Measurements from ENCODE around the gene PELI1.

GRCh38 chr2:64119369-64119768 lies 24.9 kb downstream of the PELI1 start:
- TF ChIP-seq CTCF (IDR thresholded peaks at IDR 0.05; ENCODE audit: poor library complexity, severe bottlenecking) (no peak), RAD21 (conservative IDR thresholded peaks at IDR 0.05) (no peak), MXI1 (conservative IDR thresholded peaks at IDR 0.05; ENCODE audit: poor library complexity, severe bottlenecking) (no peak), EP300 (conservative IDR thresholded peaks at IDR 0.05; ENCODE audit: poor library complexity, severe bottlenecking) (no peak), POLR2AphosphoS5 (IDR thresholded peaks at IDR 0.05) (no peak), REST (IDR thresholded peaks at IDR 0.05; ENCODE audit: borderline replicate concordance) (no peak)

Data from neural cell (in vitro differentiated cells).